OCI-LY7 (cell line): ENCODE data around the gene PLD1.

Experiments used
- CTCF ChIP-seq: fragments of 200-600 bp; sonication (generic); conservative IDR thresholded peaks from 2 replicates; pipeline ENCODE4 v1.5.1; 2014; ENCODE audit warnings: mild to moderate bottlenecking, antibody characterized with exemption, low read length, moderate library complexity, mixed read lengths
- EZH2phosphoT487 ChIP-seq: fragments of 200-600 bp; sonication (generic); IDR thresholded peaks from 2 replicates; pipeline ENCODE4 v1.6.1; 2018; ENCODE audit warnings: low read depth, borderline replicate concordance, mild to moderate bottlenecking, mixed run types, antibody characterized with exemption, low read length, moderate library complexity, mixed read lengths

- no peak for TF ChIP-seq EZH2phosphoT487
- no peak for TF ChIP-seq CTCF
Observed at GRCh38 chr3:171813897-171814460, 3.7 kb upstream of the PLD1 start.
